IMR-90 (cell line): ENCODE results near the gene PTPRN2. TPM values are rescaled to one million over a fixed set of nuclear protein-coding genes. Genes with fewer than 3 reads are reported as not detected.

ENCODE experiments used
- ATAC-seq: fragments of 200-7000 bp; cut with Tn5 transposase; 2 replicates; pipeline ENCODE4 v1.9.1; 2020; ENCODE audit warnings: low read depth, mild to moderate bottlenecking, moderate library complexity
- BruUV-seq: library from RNA; stranded (reverse); fragments of 400-500 nt; replicated peaks from 2 replicates; lab custom pipeline; 2021; lab: Mats Ljungman, UMichigan
- CTCF ChIA-PET: fragments of 300-600 bp; formaldehyde crosslinking; extraction: SDS; loops from one replicate; lab custom pipeline; 2021; ENCODE audit warnings: antibody characterized with exemption; lab: Yijun Ruan, JAX
- POLR2A ChIA-PET: fragments of 300-600 bp; sonication (Branson Sonifier 250); formaldehyde crosslinking; loops from one replicate; lab custom pipeline; 2022; ENCODE audit warnings: antibody characterized with exemption; ENCODE audit not compliant: unreplicated experiment; lab: Charles Lee
- DNase-seq: peaks from one replicate; pipeline ENCODE4 v3.0.0; 2013
- H2AFZ ChIP-seq: replicated peaks from 2 replicates; pipeline ENCODE3; 2013; ENCODE audit warnings: low read length, mild to moderate bottlenecking; ENCODE audit not compliant: poor library complexity
- H2AK5ac ChIP-seq: 2 replicates; pipeline ENCODE4 v1.6.1; 2013; ENCODE audit warnings: low read depth, low read length, inconsistent platforms
- H2AK9ac ChIP-seq: replicated peaks from 2 replicates; pipeline ENCODE3; 2013; ENCODE audit warnings: mild to moderate bottlenecking, low read depth, low read length, moderate library complexity; ENCODE audit not compliant: poor library complexity
- H2BK120ac ChIP-seq: 2 replicates; pipeline ENCODE4 v1.6.1; 2013; ENCODE audit warnings: low read depth, low read length, inconsistent platforms
- H2BK15ac ChIP-seq: 3 replicates; pipeline ENCODE4 v1.6.1; 2013; ENCODE audit warnings: low read depth, low read length, inconsistent platforms
- H2BK20ac ChIP-seq: 2 replicates; pipeline ENCODE4 v1.6.1; 2013; ENCODE audit warnings: low read depth, mild to moderate bottlenecking, inconsistent platforms, low read length, moderate library complexity
- H2BK5ac ChIP-seq: 2 replicates; pipeline ENCODE4 v1.6.1; 2013; ENCODE audit warnings: mild to moderate bottlenecking, low read depth, low read length, inconsistent platforms; ENCODE audit not compliant: poor library complexity, severe bottlenecking
- H3K14ac ChIP-seq: replicated peaks from 2 replicates; pipeline ENCODE4 v1.6.1; 2013; ENCODE audit warnings: low read depth, low read length, inconsistent platforms
- H3K18ac ChIP-seq: 2 replicates; pipeline ENCODE4 v1.6.1; 2013; ENCODE audit warnings: low read depth, low read length, control low read depth
- H3K23ac ChIP-seq: 2 replicates; pipeline ENCODE4 v1.6.1; 2013; ENCODE audit warnings: low read depth, low read length, inconsistent platforms
- H3K27ac ChIP-seq: 2 replicates; pipeline ENCODE4 v1.5.1; 2013; ENCODE audit warnings: mild to moderate bottlenecking, control low read depth, low read length; ENCODE audit not compliant: insufficient read depth
- H3K27me3 ChIP-seq: 2 replicates; pipeline ENCODE4 v1.6.1; 2013; ENCODE audit warnings: low read length; ENCODE audit not compliant: control insufficient read depth, insufficient read depth
- H3K36me3 ChIP-seq: 2 replicates; pipeline ENCODE4 v1.6.1; 2013; ENCODE audit warnings: low read length, mixed read lengths; ENCODE audit not compliant: control insufficient read depth, insufficient read depth
- H3K4ac ChIP-seq: 2 replicates; pipeline ENCODE4 v1.6.1; 2013; ENCODE audit warnings: low read depth, low read length, inconsistent platforms
- H3K4me1 ChIP-seq: 2 replicates; pipeline ENCODE4 v1.6.1; 2013; ENCODE audit warnings: low read length, mixed read lengths; ENCODE audit not compliant: control insufficient read depth, insufficient read depth
- H3K4me2 ChIP-seq: 2 replicates; pipeline ENCODE4 v1.6.1; 2013; ENCODE audit warnings: low read depth, mild to moderate bottlenecking, control low read depth, low read length, moderate library complexity
- H3K4me3 ChIP-seq: 2 replicates; pipeline ENCODE4 v1.5.1; 2013; ENCODE audit warnings: low read depth, mild to moderate bottlenecking, control low read depth, low read length, moderate library complexity; ENCODE audit not compliant: insufficient read depth
- H3K56ac ChIP-seq: 2 replicates; pipeline ENCODE4 v1.6.1; 2013; ENCODE audit warnings: low read length, inconsistent platforms; ENCODE audit not compliant: insufficient read depth; ENCODE audit errors: extremely low read depth
- H3K79me1 ChIP-seq, 2 experiments: 2 replicates each; pipeline ENCODE4 v1.6.1; 2013; ENCODE audit warnings: low read length in 2 of 2, inconsistent platforms in 1 of 2, low read depth in 1 of 2
- H3K9ac ChIP-seq: 2 replicates; pipeline ENCODE4 v1.6.1; 2013; ENCODE audit warnings: low read depth, low read length, control low read depth
- H3K9me1 ChIP-seq: 2 replicates; pipeline ENCODE4 v1.6.1; 2013; ENCODE audit warnings: low read length, inconsistent platforms; ENCODE audit not compliant: insufficient read depth
- H3K9me3 ChIP-seq: 2 replicates; pipeline ENCODE4 v1.6.1; 2013; ENCODE audit warnings: low read length; ENCODE audit not compliant: control insufficient read depth, insufficient read depth
- H4K20me1 ChIP-seq: 2 replicates; pipeline ENCODE4 v1.6.1; 2013; ENCODE audit warnings: low read length, inconsistent platforms; ENCODE audit not compliant: insufficient read depth
- H4K5ac ChIP-seq: 2 replicates; pipeline ENCODE4 v1.6.1; 2013; ENCODE audit warnings: mild to moderate bottlenecking, low read depth, low read length, control low read depth
- H4K8ac ChIP-seq, 2 experiments: 2 replicates each; pipeline ENCODE4 v1.6.1; 2013; ENCODE audit warnings: low read depth in 2 of 2, low read length in 2 of 2, control low read depth in 1 of 2, inconsistent platforms in 1 of 2
- H4K91ac ChIP-seq: 2 replicates; pipeline ENCODE4 v1.6.1; 2013; ENCODE audit warnings: low read depth, low read length, inconsistent platforms; ENCODE audit not compliant: insufficient read depth
- BHLHE40 ChIP-seq: fragments of 150-350 bp; IDR thresholded peaks from 2 replicates; pipeline ENCODE4 v1.6.1; 2016; ENCODE audit warnings: mild to moderate bottlenecking, low read depth, low read length
- FOS ChIP-seq: fragments of 150-350 bp; IDR thresholded peaks from 2 replicates; pipeline ENCODE4 v1.6.1; 2016; ENCODE audit warnings: low read depth, low read length
- POLR2A ChIP-seq: IDR thresholded peaks from 2 replicates; pipeline ENCODE4 v1.6.1; 2012; ENCODE audit warnings: mild to moderate bottlenecking, low read depth, low read length
- SMC3 ChIP-seq: fragments of 150-350 bp; IDR thresholded peaks from 2 replicates; pipeline ENCODE4 v1.6.1; 2016; ENCODE audit warnings: low read depth, mild to moderate bottlenecking, antibody characterized with exemption, low read length, moderate library complexity
- WGBS, 2 experiments: methylation state at CpG; one replicate each; pipeline versions ENCODE4 v1.1.5 to v1.1.7; 2013; ENCODE audit warnings: missing lambda C conversion rate in 2 of 2; ENCODE audit not compliant: insufficient read length in 1 of 2; ENCODE audit errors: extremely low coverage in 2 of 2; 5-methylcytosine and 5-hydroxymethylcytosine counted together
- dilution Hi-C: fragments of 300-500 bp; cut with HindIII; formaldehyde crosslinking; loops from one replicate; pipeline ENCODE4 v1.14.3; 2018; ENCODE audit warnings: low sequenced_read_pairs; ENCODE audit not compliant: unreplicated experiment
- in situ Hi-C: fragments of 300-500 bp; cut with MboI; formaldehyde crosslinking; loops from 3 replicates; pipeline ENCODE4 v1.14.3; 2019; ENCODE audit warnings: low sequenced_read_pairs, inconsistent platforms, mixed read lengths
- intact Hi-C: fragments of 100-400 bp; cut with micrococcal nuclease; formaldehyde crosslinking; loops from 2 replicates; pipeline ENCODE4 v1.10.0; 2022
- polyA plus RNA-seq, 3 experiments: library from polyadenylated mRNA; depleted of rRNA; stranded (reverse); fragments of >200 nt; gene quantifications; 2 replicates each; pipeline ENCODE4 v1.2.3, GENCODE V29; 2012; ENCODE audit warnings: low replicate concordance in 1 of 3
- total RNA-seq: library from RNA; depleted of rRNA; stranded (reverse); fragments of >200 nt; gene quantifications from 2 replicates; pipeline ENCODE4 v1.2.3, GENCODE V29; 2012
- TF ChIP-seq, protein P1 (sequence below): fragments of 150-350 bp; IDR thresholded peaks from 2 replicates; pipeline ENCODE4 v1.6.1; 2017; ENCODE audit warnings: mild to moderate bottlenecking, antibody characterized with exemption, low read length, low read depth

The PTPRN2 gene
- total and polyA plus RNA-seq, 2 of the 4 experiments (the other 2 are of a cell fraction): 0.03 TPM; not detected in 1

DNA sequence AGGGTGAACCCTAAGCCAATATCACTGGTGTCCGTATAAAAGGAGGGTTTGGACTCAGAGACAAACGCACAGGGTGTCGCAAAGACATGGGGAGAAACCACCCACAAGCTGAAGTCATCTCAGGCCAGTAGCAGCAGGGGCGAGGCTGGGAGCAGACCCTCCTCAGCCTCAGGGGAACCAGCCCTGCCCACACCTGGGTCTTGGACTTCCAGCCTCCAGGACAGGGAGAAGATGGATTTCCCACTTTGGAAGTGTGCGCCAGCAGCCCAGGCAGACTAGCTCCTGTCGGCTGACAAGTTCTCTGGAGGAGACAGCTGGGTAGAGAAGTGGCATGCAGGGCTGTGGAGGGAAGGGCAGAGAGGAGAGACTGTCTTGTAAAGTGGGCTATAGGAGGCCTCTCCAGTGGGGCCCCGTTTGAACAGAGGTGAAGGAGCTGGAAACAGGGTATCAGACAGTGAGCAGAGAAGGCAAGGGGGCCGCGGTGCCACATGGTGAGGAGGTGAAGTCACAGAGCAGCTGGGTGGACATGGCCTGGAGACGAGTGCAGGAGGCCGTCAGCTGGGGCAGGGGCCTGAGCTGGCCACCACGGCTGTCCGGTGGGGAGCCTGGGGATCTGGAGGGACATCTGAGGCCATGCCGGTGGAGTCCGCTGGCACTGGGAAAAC lies 475.6 kb downstream of the PTPRN2 start:
- Histone ChIP-seq H3K9ac (no peak overlapping the region), H3K4me3 (no peak overlapping the region), H2AK9ac (no peak overlapping the region), H3K27me3 (no peaks in the 10 kb centered on the region), H4K91ac (no peak overlapping the region), H3K27ac (no peak overlapping the region), H2AK5ac (no peak overlapping the region), H4K20me1 (no peaks in the 10 kb centered on the region), H3K9me3 (peaks cover 75% of the 10 kb centered on the region), H2BK15ac (no peak overlapping the region), H4K5ac (no peak overlapping the region), H3K4me2 (no peak overlapping the region), H3K79me1 (no peaks in the 10 kb centered on the region), H3K4me1 (no peaks in the 10 kb centered on the region), H3K9me1 (no peaks in the 10 kb centered on the region), H2BK120ac (no peak overlapping the region), H2AFZ (no peak overlapping the region), H2BK5ac (no peak overlapping the region), H3K36me3 (no peaks in the 10 kb centered on the region), H3K4ac (no peak overlapping the region), H3K14ac (no peak overlapping the region), H3K23ac (no peak overlapping the region), H3K18ac (no peak overlapping the region), H3K56ac (no peak overlapping the region), H2BK20ac (no peak overlapping the region), H4K8ac (no peak overlapping the region)
- ChIA-PET CTCF (no interaction called here), POLR2A (no interaction called here)
- dilution Hi-C loops: no loop called here
- WGBS, 2 experiments: 72% methylated on average over 11 of the region's 15 CpGs; no CpG with 5 or more reads in 1 of the 2 experiments
- no TSS peak for BruUV-seq
- DNase-seq (no peak), ATAC-seq (no peak)
- intact Hi-C loops: no loop called here
- in situ Hi-C loops: no loop called here
- TF ChIP-seq POLR2A (no peak), FOS (no peak), BHLHE40 (no peak), SMC3 (no peak)
- TF ChIP-seq, protein P1, sequence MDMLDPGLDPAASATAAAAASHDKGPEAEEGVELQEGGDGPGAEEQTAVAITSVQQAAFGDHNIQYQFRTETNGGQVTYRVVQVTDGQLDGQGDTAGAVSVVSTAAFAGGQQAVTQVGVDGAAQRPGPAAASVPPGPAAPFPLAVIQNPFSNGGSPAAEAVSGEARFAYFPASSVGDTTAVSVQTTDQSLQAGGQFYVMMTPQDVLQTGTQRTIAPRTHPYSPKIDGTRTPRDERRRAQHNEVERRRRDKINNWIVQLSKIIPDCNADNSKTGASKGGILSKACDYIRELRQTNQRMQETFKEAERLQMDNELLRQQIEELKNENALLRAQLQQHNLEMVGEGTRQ: no peak
